ENCODE data around the gene TMEM145. TPM values are rescaled to one million over a fixed set of nuclear protein-coding genes. Genes with fewer than 3 reads are reported as not detected.

TMEM145 gene
- total RNA-seq, 1 donor from 2014 or later: 0.82 TPM

- Mint-ChIP-seq H3K36me3 (ENCODE audit: low read depth) (no peaks in the 10 kb centered on the region), H3K27ac (no peak overlapping the region)
Measured at GRCh38 chr19:42351079-42351735, 38.1 kb downstream of the TMEM145 start.

GRCh38 chr19:42352301-42353259, 39.5 kb downstream of the TMEM145 start:
- H3K36me3 Mint-ChIP-seq (ENCODE audit: low read depth): no peaks in the 10 kb centered on the region
- intact Hi-C loops (cut with micrococcal nuclease): no loop called here
- H3K27ac Mint-ChIP-seq: no peak overlapping the region
- no peaks in the 10 kb centered on the region for H3K27me3 Mint-ChIP-seq
- no peaks in the 10 kb centered on the region for H3K9me3 Mint-ChIP-seq
- peak; percentile 66 for DNase-seq
- H3K4me1 Mint-ChIP-seq: no peaks in the 10 kb centered on the region
- H3K4me3 Mint-ChIP-seq: no peak overlapping the region

More at GRCh38 chr19:42351079-42351735, 38.1 kb downstream of the TMEM145 start:
- Mint-ChIP-seq H3K27me3 (no peaks in the 10 kb centered on the region), H3K4me1 (no peaks in the 10 kb centered on the region), H3K9me3 (no peaks in the 10 kb centered on the region), H3K4me3 (no peak overlapping the region)
- DNase-seq: no peak
- intact Hi-C loops (cut with micrococcal nuclease): no loop called here

DNA sequence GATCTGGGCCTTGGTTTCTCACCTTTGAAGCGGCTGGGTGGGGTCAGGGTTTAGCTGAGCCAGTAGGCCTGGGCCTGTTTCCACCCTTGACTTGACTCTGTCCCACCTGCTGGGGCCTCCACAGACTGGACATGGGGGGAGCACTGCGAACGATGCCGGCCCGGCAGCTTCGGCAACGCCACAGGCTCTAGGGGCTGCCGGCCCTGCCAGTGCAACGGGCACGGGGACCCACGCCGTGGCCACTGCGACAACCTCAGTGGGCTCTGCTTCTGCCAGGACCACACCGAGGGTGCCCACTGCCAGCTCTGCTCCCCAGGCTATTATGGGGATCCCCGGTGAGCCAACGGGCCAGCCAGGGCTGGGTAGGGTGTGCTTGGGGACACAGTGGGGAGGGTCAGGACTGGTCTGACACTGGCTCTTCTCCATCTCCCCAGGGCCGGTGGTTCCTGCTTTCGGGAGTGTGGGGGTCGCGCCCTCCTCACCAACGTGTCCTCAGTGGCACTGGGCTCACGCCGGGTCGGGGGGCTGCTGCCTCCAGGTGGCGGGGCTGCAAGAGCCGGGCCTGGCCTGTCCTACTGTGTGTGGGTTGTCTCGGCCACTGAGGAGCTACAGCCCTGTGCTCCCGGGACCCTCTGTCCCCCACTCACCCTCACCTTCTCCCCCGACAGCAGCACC, 40.4 kb downstream of the TMEM145 start:
- Mint-ChIP-seq H3K36me3 (ENCODE audit: low read depth) (no peaks in the 10 kb centered on the region), H3K9me3 (no peaks in the 10 kb centered on the region), H3K27ac (no peak overlapping the region), H3K4me1 (no peaks in the 10 kb centered on the region), H3K4me3 (no peak overlapping the region), H3K27me3 (no peaks in the 10 kb centered on the region)
- intact Hi-C loops (cut with micrococcal nuclease): no loop called here
- no peak for DNase-seq

DNA sequence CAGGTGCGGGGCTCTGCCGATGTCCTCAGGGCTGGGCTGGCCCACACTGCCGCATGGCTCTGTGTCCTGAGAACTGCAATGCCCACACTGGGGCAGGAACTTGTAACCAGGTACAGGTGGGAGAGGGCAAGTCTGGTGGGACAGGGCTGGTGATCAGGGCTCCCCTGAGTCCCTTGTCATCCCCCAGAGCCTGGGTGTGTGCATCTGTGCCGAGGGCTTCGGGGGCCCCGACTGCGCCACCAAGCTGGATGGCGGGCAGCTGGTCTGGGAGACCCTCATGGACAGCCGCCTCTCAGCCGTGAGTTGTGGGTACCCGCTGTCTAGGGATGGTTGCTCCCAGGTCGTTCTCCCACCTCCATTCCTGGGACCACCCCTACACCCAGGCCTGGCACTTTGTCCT, 42.8 kb downstream of the TMEM145 start:
- intact Hi-C loops (cut with micrococcal nuclease): no loop called here
- Mint-ChIP-seq H3K4me3 (no peak overlapping the region), H3K9me3 (no peaks in the 10 kb centered on the region), H3K4me1 (no peaks in the 10 kb centered on the region), H3K36me3 (ENCODE audit: low read depth) (no peaks in the 10 kb centered on the region), H3K27ac (no peak overlapping the region), H3K27me3 (no peaks in the 10 kb centered on the region)
- no peak for DNase-seq

GRCh38 chr19:42356686-42357085, 43.6 kb downstream of the TMEM145 start:
- Mint-ChIP-seq H3K4me1 (no peaks in the 10 kb centered on the region), H3K9me3 (no peaks in the 10 kb centered on the region), H3K36me3 (ENCODE audit: low read depth) (no peaks in the 10 kb centered on the region), H3K4me3 (no peak overlapping the region), H3K27me3 (no peaks in the 10 kb centered on the region), H3K27ac (no peak overlapping the region)
- no peak for DNase-seq
- intact Hi-C loops (cut with micrococcal nuclease): no loop called here

GRCh38 chr19:42357290-42357689, 44.2 kb downstream of the TMEM145 start:
- Mint-ChIP-seq H3K36me3 (ENCODE audit: low read depth) (no peaks in the 10 kb centered on the region), H3K27me3 (no peaks in the 10 kb centered on the region), H3K27ac (no peak overlapping the region), H3K4me3 (no peak overlapping the region), H3K9me3 (no peaks in the 10 kb centered on the region), H3K4me1 (no peaks in the 10 kb centered on the region)
- no peak for DNase-seq
- intact Hi-C loops (cut with micrococcal nuclease): no loop called here

DNA sequence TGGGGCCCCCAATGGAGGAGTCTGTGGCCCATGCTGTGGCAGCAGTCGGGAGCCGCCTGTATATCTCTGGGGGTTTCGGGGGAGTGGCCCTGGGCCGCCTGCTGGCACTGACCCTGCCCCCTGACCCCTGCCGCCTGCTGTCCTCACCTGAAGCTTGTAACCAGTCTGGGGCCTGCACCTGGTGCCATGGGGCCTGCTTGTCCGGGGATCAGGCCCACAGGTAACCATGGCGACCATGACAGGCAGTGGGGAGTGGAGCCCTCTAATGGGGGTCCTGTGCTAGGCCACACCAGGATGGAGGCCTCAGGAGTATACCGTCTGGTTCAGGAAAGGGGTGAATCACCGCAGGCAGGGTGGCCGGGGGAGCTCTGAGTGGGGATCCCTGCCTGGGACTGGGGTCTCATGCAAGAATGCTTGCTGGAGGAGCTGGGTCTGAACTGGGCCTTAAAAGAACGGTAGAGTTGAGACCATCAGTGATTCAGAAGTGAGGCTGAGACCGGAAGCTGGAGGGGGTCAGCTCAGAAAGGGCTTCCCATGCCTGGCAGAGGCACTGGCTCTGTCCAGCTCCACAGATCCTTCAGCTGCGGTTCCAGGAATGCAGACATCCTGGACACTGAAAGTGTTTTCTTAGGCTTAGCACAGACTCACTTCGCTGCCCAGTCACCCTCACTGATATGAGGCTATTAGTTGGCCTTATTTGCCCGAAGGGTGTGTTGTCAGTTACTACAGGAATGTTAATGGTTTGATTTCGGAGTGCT, 47.9 kb downstream of the TMEM145 start:
- H3K9me3 Mint-ChIP-seq: peaks cover 5% of the 10 kb centered on the region
- no peaks in the 10 kb centered on the region for H3K27me3 Mint-ChIP-seq
- intact Hi-C loops (cut with micrococcal nuclease): no loop called here
- peaks cover 4% of the 10 kb centered on the region for H3K36me3 Mint-ChIP-seq (ENCODE audit: low read depth)
- no peak for DNase-seq
- H3K4me1 Mint-ChIP-seq: no peaks in the 10 kb centered on the region
- no peak overlapping the region for H3K4me3 Mint-ChIP-seq
- no peak overlapping the region for H3K27ac Mint-ChIP-seq

- DNase-seq: no peak
- intact Hi-C loops (cut with micrococcal nuclease): no loop called here
- no peak overlapping the region for H3K4me3 Mint-ChIP-seq
- no peaks in the 10 kb centered on the region for H3K4me1 Mint-ChIP-seq
- H3K36me3 Mint-ChIP-seq (ENCODE audit: low read depth): peaks cover 4% of the 10 kb centered on the region
- no peaks in the 10 kb centered on the region for H3K27me3 Mint-ChIP-seq
- H3K9me3 Mint-ChIP-seq: peaks cover 5% of the 10 kb centered on the region
- no peak overlapping the region for H3K27ac Mint-ChIP-seq
Measured at GRCh38 chr19:42361545-42361910, 48.4 kb downstream of the TMEM145 start.

DNA sequence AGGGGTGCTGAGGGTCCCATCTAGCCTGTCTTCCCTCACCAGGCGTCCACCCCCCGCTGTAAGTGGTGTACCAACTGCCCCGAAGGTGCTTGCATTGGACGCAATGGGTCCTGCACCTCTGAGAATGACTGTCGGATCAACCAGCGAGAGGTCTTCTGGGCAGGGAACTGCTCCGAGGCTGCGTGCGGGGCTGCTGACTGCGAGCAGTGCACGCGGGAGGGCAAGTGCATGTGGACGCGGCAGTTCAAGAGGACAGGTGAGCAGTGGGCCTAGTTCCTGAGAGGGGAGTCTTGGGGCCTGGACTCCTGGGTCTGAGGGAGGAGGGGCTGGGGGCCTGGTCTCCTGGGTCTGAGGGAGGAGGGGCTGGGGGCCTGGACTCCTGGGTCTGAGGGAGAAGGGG, 49.2 kb downstream of the TMEM145 start:
- H3K36me3 Mint-ChIP-seq (ENCODE audit: low read depth): peaks cover 4% of the 10 kb centered on the region
- intact Hi-C loops (cut with micrococcal nuclease): no loop called here

GRCh38 chr19:42362891-42363440, 49.9 kb downstream of the TMEM145 start:
- H3K4me3 Mint-ChIP-seq: no peak overlapping the region
- peaks cover 4% of the 10 kb centered on the region for H3K36me3 Mint-ChIP-seq (ENCODE audit: low read depth)
- peaks cover 5% of the 10 kb centered on the region for H3K9me3 Mint-ChIP-seq
- no peaks in the 10 kb centered on the region for H3K27me3 Mint-ChIP-seq
- H3K4me1 Mint-ChIP-seq: no peaks in the 10 kb centered on the region
- DNase-seq: no peak
- H3K27ac Mint-ChIP-seq: no peak overlapping the region
- intact Hi-C loops (cut with micrococcal nuclease): no loop called here

More for the DNA sequence above, 49.2 kb downstream of the TMEM145 start:
- Mint-ChIP-seq H3K9me3 (peaks cover 5% of the 10 kb centered on the region), H3K4me1 (no peaks in the 10 kb centered on the region), H3K27me3 (no peaks in the 10 kb centered on the region), H3K4me3 (no peak overlapping the region), H3K27ac (no peak overlapping the region)
- DNase-seq: no peak

DNA sequence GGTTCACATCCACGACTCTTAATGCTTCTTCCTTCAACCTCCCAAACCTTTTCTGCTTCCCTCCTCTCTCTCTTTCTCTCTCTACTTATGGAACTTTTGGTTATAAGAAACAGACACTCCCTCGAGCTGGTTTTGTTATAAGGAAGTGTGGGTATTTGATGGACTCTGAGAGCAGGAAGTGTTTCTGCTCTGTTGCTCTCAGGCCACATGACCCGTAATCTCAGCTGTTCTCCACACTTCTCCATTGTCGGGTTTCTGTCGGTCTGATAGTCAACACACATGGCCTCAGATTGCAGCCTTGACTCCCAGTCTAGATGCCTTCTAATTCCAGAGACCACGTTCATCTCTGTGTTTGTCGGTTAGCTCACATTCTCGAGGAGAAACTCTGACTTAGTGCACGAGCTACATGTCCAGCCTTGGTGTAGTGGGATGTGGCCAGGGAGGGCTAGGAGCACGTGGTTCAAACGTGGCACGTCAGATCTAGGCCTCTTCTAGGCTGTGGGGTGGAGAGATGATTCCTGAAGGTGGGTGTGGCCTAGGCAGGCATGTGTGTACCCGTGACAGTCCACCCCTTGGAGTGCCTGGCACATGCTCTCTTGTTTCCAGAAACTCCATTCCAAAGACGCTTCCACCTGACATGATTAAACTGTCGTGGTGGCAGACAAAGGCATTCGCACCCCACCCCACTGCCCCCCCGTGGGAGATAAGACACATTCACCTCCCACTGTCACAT, 50.7 kb downstream of the TMEM145 start:
- Mint-ChIP-seq H3K27me3 (no peaks in the 10 kb centered on the region), H3K4me1 (no peaks in the 10 kb centered on the region), H3K27ac (no peak overlapping the region), H3K9me3 (peaks cover 5% of the 10 kb centered on the region), H3K4me3 (no peak overlapping the region), H3K36me3 (ENCODE audit: low read depth) (peaks cover 4% of the 10 kb centered on the region)
- DNase-seq: no peak
- intact Hi-C loops (cut with micrococcal nuclease): no loop called here

DNA sequence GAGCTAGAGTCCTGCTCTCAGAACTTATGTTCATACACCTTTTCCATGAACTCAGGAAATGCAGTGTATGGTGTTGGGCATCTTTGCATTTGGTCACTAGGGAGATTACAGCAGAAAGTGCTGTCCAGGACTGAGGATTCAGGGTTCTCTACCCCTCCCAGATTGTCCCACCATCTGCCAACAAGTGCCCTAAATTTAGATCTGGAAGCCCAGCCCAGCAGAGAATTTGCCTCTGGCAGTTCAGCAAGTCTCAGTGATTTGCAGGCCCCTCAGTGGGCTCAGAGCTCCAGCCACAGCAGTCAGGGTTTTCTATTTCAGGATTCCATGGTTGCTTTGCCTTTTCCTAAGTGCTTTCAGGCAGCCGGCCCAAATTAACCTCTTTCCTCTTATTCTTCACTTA, 53.6 kb downstream of the TMEM145 start:
- Mint-ChIP-seq H3K27me3 (no peaks in the 10 kb centered on the region), H3K27ac (no peak overlapping the region), H3K36me3 (ENCODE audit: low read depth) (peaks cover 4% of the 10 kb centered on the region), H3K4me3 (no peak overlapping the region), H3K4me1 (no peaks in the 10 kb centered on the region), H3K9me3 (peaks cover 5% of the 10 kb centered on the region)
- intact Hi-C loops (cut with micrococcal nuclease): no loop called here
- DNase-seq: no peak

DNA sequence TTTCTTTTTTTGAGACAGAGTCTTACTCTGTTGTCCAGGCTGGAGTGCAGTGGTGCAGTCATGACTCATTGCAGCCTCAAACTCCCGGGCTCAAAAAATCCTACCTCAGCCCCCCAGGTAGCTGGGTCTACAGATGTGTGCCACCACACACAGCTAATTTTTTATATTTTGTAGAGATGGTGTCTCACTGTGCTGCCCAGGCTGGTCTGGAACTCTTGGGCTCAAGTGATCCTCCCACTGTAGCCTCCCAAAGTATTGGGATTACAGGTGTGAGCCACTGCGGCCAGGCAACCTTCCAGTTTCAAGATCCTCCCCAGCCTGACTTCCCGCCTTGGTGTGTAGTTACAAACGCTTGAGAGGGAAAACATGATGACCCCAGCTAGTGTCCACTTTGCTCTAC, 54.8 kb downstream of the TMEM145 start:
- Mint-ChIP-seq H3K27me3 (no peaks in the 10 kb centered on the region), H3K36me3 (ENCODE audit: low read depth) (peaks cover 4% of the 10 kb centered on the region), H3K4me1 (no peaks in the 10 kb centered on the region), H3K4me3 (no peak overlapping the region), H3K27ac (no peak overlapping the region), H3K9me3 (peaks cover 5% of the 10 kb centered on the region)
- DNase-seq: no peak
- intact Hi-C loops (cut with micrococcal nuclease): no loop called here
